Hepatocyte (in vitro differentiated cells): ENCODE measurements around the gene MICALL1. TPM values are rescaled to one million over a fixed set of nuclear protein-coding genes. Genes with fewer than 3 reads are reported as not detected.

ENCODE experiments used
- DNase-seq: peaks from one replicate; pipeline ENCODE4 v3.0.0-alpha.2; 2016; ENCODE audit warnings: low spot score
- H2AFZ ChIP-seq: fragments of 200-600 bp; sonication (generic); 2 replicates; pipeline ENCODE4 v1.6.0; 2016; ENCODE audit warnings: antibody characterized with exemption, mild to moderate bottlenecking
- H3K27ac ChIP-seq: fragments of 200-600 bp; sonication (generic); 2 replicates; pipeline ENCODE4 v1.5.1; 2016; ENCODE audit warnings: mild to moderate bottlenecking
- H3K27me3 ChIP-seq: fragments of 200-600 bp; sonication (generic); 2 replicates; pipeline ENCODE4 v1.6.1; 2016
- H3K36me3 ChIP-seq: fragments of 200-600 bp; sonication (generic); replicated peaks from 2 replicates; pipeline ENCODE4 v1.5.1; 2016; ENCODE audit warnings: low read depth; ENCODE audit not compliant: insufficient read depth
- H3K4me1 ChIP-seq: fragments of 200-600 bp; sonication (generic); 2 replicates; pipeline ENCODE4 v1.5.1; 2016; ENCODE audit warnings: mild to moderate bottlenecking, moderate library complexity; ENCODE audit not compliant: insufficient read depth
- H3K4me2 ChIP-seq: fragments of 200-600 bp; sonication (generic); 2 replicates; pipeline ENCODE4 v1.6.0; 2016
- H3K4me3 ChIP-seq: fragments of 200-600 bp; sonication (generic); 2 replicates; pipeline ENCODE4 v1.5.1; 2016; ENCODE audit warnings: mild to moderate bottlenecking
- H3K79me2 ChIP-seq: fragments of 200-600 bp; sonication (generic); 2 replicates; pipeline ENCODE4 v1.6.0; 2017; ENCODE audit warnings: mild to moderate bottlenecking
- H3K9me2 ChIP-seq: fragments of 200-600 bp; sonication (generic); replicated peaks from 2 replicates; pipeline ENCODE4 v1.6.0; 2017; ENCODE audit warnings: mild to moderate bottlenecking; ENCODE audit not compliant: insufficient read depth
- H3K9me3 ChIP-seq: fragments of 200-600 bp; sonication (generic); 2 replicates; pipeline ENCODE4 v1.5.1; 2016; ENCODE audit warnings: low read depth, mild to moderate bottlenecking
- H4K20me1 ChIP-seq: fragments of 200-600 bp; sonication (generic); 2 replicates; pipeline ENCODE4 v1.6.0; 2016; ENCODE audit warnings: mild to moderate bottlenecking; ENCODE audit not compliant: insufficient read depth, poor library complexity, severe bottlenecking
- CTCF ChIP-seq: fragments of 200-600 bp; sonication (generic); IDR thresholded peaks from 2 replicates; pipeline ENCODE4 v1.5.1; 2016; ENCODE audit warnings: antibody characterized with exemption, mild to moderate bottlenecking; ENCODE audit not compliant: poor library complexity
- EZH2 ChIP-seq: fragments of 200-600 bp; sonication (generic); IDR thresholded peaks from 2 replicates; pipeline ENCODE4 v1.6.1; 2016; ENCODE audit warnings: antibody characterized with exemption, mild to moderate bottlenecking, borderline replicate concordance
- EZH2phosphoT487 ChIP-seq: fragments of 200-600 bp; sonication (generic); IDR thresholded peaks from one replicate; pipeline ENCODE4 v1.6.1; 2018; ENCODE audit warnings: antibody characterized with exemption, mild to moderate bottlenecking, low read depth, moderate library complexity; ENCODE audit not compliant: unreplicated experiment, severe bottlenecking
- WGBS: methylation state at CpG from one replicate; pipeline ENCODE4 v1.1.6; 2016; ENCODE audit warnings: low lambda C conversion rate; ENCODE audit errors: missing lambda C conversion rate; 5-methylcytosine and 5-hydroxymethylcytosine counted together
- polyA plus RNA-seq: library from polyadenylated mRNA; unstranded; fragments of >200 nt; fragmentation: Nextera tagmentation; extraction: Ambion mirVana; gene quantifications from 2 replicates; pipeline ENCODE4 v1.2.1, GENCODE V29; 2016
- total RNA-seq: library from RNA; depleted of rRNA; stranded (reverse); fragments of >200 nt; gene quantifications from 2 replicates; pipeline ENCODE4 v1.2.3, GENCODE V29; 2014

Gene MICALL1
- total and polyA plus RNA-seq, 2 experiments from 2014 or later = 15.0 to 26.1 TPM

DNA sequence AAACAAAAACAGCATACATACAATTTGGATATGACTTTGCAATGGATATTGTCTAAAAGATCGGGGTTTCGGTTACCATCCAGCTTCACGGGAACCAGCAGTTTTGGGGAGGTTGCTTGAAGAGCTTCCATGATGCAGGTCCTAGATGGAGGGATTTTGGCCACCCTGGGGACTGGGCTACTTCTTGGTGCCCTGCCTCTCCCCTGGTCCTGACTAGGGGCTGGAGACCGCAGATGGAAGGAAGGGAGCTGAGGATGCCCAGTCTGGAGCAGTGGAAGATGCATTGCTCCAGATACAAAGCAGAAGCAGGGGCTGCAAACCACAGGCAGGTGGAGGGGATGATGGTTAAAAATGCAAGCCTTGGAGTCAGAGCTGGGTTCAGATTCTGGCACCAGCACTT lies 64.8 kb downstream of the MICALL1 start:
- Histone ChIP-seq H3K9me2 (no peaks in the 10 kb centered on the region), H3K27ac (no peak overlapping the region), H3K4me3 (no peak overlapping the region), H3K79me2 (no peaks in the 10 kb centered on the region), H3K27me3 (no peaks in the 10 kb centered on the region), H3K4me2 (no peak overlapping the region), H4K20me1 (no peaks in the 10 kb centered on the region), H3K9me3 (no peaks in the 10 kb centered on the region), H3K36me3 (no peaks in the 10 kb centered on the region), H2AFZ (no peak overlapping the region), H3K4me1 (no peaks in the 10 kb centered on the region)
- WGBS = 97% methylated on average over 4 of the region's 4 CpGs
- no peak for DNase-seq
- TF ChIP-seq CTCF = no peak
- no peak for TF ChIP-seq EZH2
- no peak for TF ChIP-seq EZH2phosphoT487

DNA sequence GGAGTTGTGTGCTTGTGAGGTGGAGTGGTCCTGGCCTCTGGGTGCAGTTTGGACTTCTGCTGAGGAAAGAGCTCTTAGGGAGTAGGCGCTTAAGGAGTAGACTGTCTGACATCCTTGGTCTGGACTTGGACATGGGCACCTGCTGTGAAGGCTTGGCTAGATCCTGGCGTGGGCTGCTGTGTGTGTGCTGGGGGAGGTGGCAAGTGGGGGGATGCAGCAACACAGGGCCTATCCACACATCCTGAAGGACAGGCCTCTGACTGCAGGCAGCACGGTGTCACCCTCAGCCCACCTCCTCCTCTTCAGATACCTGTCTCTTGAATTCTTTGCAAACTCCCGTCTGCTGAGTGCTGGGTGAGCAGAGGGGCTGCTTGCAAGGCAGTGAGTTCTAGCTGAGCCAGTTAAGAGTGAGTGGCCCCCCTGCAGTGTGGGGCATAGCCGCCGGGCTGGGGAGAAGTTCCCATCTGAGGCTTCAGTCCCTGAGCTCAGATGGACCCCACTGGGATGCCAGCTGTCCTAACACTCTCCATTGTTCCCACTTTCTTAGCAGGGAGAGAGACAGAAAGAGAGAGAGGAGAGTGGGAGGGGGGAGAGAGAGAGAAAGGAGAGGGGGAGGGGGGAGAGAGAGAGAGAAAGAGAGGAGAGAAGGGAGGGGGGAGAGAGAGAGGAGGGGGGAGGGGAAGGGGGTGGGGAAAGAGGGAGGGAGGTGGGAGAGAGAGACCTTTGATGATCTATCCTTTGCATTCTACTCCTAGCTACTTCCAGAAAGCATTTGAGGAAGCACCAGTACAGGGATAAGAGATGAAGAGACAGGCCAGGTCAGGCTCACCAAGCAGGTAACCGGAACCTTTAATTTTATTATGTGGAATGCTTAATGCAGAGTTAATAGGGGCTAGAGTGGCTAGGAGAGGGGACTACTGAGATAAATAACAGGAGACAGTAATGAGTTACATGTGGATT lies 65.7 kb downstream of the MICALL1 start:
- no peak overlapping the region for H3K4me3 ChIP-seq
- H3K9me3 ChIP-seq = no peaks in the 10 kb centered on the region
- H3K4me2 ChIP-seq = no peak overlapping the region
- 57% methylated on average over 7 of the region's 7 CpGs for WGBS
- no peaks in the 10 kb centered on the region for H3K27me3 ChIP-seq
- H3K4me1 ChIP-seq = no peaks in the 10 kb centered on the region
- no peaks in the 10 kb centered on the region for H3K9me2 ChIP-seq
- no peaks in the 10 kb centered on the region for H3K79me2 ChIP-seq
- no peak for DNase-seq
- no peak for TF ChIP-seq EZH2
- TF ChIP-seq CTCF = no peak
- TF ChIP-seq EZH2phosphoT487 = no peak
- H3K36me3 ChIP-seq = no peaks in the 10 kb centered on the region
- no peak overlapping the region for H3K27ac ChIP-seq
- no peaks in the 10 kb centered on the region for H4K20me1 ChIP-seq
- no peak overlapping the region for H2AFZ ChIP-seq

DNA sequence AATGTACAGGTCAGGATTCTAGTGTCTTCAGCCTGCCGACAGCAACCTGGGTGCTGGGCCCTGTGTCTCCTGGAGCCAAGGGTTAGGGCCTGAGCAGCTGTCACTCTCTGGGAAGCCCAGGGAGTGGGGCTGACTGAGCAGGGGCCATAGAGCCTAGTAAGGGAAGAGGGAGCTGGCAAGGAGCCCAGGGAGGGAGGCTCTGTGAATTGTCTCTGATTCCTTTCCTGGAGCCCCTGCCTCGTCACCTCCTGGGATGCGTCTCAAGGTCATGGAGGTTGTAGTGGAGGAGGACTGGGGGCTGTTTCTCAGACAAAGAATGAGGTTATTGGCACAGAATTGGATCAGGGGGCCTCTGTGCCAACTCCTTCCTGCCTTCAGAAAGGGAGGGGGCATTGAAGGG lies 66.4 kb downstream of the MICALL1 start:
- Histone ChIP-seq H3K4me2 (no peak overlapping the region), H3K27me3 (no peaks in the 10 kb centered on the region), H3K4me1 (no peaks in the 10 kb centered on the region), H2AFZ (no peak overlapping the region), H3K9me2 (no peaks in the 10 kb centered on the region), H3K36me3 (no peaks in the 10 kb centered on the region), H4K20me1 (no peaks in the 10 kb centered on the region), H3K9me3 (no peaks in the 10 kb centered on the region), H3K79me2 (no peaks in the 10 kb centered on the region), H3K27ac (no peak overlapping the region), H3K4me3 (no peak overlapping the region)
- TF ChIP-seq EZH2phosphoT487 (no peak), CTCF (no peak), EZH2 (no peak)
- no peak for DNase-seq
- WGBS = 80% methylated on average over 3 of the region's 3 CpGs
